GM18907 (cell line): ENCODE measurements around the gene PLSCR5.

Experiments used
- ATAC-seq: cut with Tn5 transposase; IDR thresholded peaks from one replicate; pipeline ENCODE4 v1.9.1; 2021; ENCODE audit warnings: mild to moderate bottlenecking, moderate library complexity; ENCODE audit not compliant: unreplicated experiment

Gene PLSCR5, protein sequence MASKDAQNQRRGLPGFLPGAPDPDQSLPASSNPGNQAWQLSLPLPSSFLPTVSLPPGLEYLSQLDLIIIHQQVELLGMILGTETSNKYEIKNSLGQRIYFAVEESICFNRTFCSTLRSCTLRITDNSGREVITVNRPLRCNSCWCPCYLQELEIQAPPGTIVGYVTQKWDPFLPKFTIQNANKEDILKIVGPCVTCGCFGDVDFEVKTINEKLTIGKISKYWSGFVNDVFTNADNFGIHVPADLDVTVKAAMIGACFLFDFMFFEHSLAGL

DNA sequence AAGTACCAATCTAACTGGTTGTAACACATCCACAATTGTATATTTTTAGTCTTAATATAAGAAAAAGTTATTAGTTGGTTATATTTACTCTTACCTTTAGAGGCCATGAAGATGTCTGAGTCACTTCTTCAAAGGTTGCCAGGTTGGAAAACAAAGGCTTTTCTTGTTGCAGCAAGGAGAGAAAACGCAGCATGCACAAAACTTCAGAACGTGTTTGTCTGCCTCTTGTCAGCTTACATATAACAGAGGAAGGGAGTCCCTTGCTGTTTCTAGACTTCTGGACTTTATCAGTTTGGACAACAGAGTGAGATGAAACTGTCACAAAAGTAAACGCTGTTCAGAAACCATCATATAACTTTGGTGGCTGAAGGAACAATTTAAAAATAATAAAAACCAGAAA is at the start of gene PLSCR5:
Gene PLSCR5, minus strand, starts transcription at position 241 of the 400 bp plus-strand sequence. Its CDS starts 134 bp downstream, at position 107.
- no peak for ATAC-seq

DNA sequence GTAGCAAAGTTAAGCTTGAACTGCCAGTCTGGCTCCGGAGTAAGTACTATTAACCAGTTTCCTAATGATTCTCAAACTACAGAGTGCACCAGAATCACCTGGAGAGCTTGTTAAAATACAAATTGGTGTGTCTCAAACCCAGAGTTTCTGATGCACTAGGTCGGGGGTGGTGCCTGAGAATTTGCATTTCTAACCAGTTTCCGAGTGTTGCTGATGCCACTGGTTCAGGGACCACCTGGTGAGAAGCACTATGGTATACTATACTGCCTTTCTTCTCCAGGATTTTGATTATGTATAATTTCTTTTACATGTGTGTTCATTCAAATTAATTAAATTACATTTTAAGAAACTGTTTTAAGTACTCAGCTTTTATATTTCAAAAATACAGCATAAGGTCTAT is 48.8 kb upstream of the PLSCR5 start:
- ATAC-seq = no peak

DNA sequence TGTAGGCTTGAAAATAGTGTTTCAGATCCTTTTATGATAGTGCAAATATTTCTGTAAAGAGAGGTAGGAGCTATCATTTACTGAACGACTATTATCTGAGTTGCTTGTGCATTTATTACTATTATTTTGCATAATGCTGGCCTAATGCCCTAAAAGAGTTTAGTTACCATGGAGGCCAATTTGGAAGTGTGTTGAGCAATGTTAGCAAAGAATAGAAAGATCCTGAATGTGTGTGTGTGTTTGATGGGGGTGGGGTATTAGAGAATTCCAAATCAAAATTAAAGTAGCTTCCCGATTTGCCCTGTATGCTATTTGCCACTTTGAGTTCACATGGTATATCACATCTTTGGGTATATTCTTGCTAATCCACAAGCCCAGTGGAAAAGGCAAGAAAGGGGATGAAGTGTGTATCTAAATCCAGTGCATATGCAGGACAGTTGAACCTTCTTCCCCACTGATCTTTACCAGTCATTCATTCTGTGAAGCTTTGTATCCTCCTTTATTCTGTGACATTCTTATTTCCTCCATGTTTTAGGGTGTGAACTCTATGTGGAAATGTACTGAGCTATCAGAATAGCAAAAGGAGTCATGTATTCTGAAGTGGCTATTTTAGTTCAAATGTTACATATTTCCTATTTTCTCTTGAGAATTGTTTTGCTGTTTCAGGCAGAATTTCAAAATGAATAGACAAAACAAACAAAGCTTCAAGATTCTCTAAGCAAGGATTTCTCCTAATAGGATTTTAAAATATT is 45.7 kb upstream of the PLSCR5 start:
- no peak for ATAC-seq

DNA sequence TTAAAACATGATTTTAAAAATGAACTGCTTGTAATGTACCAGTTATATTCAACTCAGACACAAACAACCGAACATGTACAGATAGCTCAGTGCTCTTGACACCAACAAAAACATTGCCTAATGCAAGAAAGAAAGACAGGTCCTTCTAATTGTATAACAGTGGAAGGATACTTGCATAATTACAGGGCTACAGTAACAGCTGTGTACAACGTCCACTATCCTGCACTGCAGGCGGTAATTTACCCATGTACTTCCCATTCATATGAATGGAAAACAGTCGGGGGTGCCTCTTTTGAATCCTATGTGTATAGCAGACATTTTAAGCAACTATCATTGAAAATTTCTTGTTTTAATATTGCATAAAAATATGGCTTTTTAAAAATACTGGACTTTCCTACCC is 41.1 kb upstream of the PLSCR5 start:
- no peak for ATAC-seq

DNA sequence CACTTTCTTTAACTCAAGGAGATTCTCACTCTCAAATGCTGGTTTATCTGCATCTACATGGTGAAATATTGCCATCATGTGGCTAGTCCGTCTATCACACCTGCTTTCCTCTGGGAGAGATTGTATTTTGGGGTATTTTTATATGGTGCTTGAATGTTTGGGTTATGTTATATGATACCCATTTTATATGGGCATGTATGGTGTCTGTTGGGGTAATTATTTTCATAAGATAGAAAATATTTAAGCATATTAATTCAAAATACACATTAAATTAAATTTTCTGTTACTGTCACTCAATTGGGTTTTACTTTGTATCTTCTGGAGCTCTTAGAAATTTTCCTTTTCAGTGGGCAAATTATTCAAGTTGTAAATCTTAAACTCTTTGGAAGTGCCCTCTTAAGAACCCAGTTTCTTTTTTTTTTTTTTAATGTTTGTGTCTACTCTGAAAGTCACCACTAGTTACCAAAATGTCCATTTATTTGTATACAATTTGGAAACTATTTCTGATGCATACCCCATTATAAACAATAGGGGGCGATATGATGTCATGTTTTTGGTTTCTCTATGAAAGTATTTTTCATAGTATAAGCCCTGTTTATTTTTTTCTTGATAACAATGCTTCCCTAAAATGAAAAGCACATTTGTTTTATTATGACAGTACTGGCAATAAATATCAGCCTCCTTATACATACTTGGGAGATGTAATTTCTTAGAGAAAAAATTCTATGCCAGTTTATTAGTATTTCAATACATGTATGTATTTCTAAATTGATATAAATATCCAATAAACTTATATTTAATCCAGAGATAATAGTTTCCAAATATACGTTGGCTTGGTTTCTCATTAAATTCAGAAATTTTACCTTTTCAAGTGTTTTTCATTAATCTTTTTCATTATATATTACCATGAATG is 36.1 kb upstream of the PLSCR5 start:
- peak; percentile 82 for ATAC-seq

DNA sequence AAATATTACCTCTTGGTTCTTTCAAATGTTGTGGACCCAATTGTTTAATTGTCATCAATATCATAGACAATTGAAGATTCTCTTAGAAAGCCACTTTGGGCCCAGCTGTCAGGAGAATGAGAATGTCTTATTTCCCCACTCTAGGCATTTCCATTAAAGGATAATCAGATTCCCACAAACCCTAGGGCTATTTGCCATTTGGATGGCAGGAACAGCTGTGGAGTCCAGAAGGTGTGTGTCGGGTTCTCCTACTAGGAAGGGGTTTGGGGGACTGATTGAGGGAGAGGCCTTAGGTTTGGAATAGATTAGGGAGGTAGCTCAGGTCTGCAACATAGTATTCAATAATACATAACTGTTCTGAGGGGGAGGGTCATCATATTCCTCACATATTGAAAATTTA is 35.2 kb upstream of the PLSCR5 start:
- ATAC-seq = no peak

DNA sequence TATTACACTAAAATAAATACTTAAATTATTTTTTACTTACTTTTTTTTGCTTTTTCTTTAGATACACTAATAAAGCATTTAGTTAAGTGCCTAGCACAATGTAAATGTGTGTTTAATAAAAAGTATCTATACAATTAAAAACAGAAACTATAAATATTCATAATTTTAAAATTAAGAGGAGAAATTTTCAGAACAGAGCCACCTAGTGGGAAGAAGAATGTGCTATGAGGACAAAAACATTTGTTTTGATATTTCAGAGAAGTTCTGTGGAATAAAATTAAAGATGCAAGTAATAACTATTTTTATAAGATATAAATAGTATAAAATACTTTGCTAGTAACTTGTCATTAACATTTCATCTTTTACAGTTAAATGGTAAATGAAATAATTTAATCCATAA is 33.6 kb upstream of the PLSCR5 start:
- no peak for ATAC-seq

DNA sequence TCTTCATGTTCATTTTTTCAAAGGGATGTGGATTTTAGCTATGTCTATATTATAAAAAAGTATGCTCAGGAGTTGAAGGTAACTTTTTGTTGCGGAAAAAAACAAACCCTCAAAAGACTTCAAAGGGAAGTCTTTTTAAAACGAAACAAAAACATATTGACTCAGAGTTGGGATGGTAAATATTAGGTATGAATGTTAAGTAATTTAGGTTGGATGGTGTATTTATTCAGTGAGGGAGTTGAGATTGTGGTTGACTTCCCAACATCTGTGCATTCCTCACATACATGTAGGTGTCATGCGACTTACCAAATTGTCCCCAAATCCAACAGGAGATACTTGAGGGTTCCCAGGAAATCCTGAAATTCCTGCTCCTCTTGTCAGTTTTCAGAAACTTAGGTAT is 32.7 kb upstream of the PLSCR5 start:
- ATAC-seq = no peak

DNA sequence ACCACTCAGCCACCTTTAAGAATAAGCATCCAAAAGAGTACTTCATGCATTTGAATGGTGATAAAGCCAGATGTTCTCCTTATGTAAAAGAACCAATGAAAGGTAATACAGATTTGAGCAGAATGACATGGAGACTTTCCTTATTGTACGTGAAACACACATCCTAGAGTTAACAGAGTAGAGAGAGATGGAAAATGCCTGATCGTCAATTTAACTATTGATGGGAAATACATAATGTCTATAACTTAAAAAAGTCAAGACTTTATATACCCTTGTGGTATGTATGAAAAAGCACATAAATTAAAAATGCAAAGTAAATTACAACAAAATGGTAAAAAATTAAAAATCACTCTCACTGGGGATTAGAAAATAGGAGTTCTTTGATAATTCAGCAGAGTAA is 31.7 kb upstream of the PLSCR5 start:
- ATAC-seq = no peak

DNA sequence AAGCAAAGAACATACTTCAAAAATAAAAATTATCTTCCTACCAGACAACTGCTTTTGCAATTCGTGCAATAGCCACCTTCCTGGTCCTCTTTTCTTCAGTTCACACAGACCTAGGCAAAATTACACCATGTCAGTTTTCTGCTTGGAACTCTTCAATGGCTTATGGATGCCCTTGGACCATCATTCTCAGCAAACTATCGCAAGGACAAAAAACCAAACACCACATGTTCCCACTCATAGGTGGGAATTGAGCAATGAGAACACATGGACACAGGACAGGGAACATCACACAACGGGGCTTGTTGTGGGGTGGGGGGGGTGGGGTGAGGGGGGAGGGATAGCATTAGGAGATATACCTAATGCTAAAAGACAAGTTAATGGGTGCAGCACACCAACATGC is 29.2 kb upstream of the PLSCR5 start:
- no peak for ATAC-seq

DNA sequence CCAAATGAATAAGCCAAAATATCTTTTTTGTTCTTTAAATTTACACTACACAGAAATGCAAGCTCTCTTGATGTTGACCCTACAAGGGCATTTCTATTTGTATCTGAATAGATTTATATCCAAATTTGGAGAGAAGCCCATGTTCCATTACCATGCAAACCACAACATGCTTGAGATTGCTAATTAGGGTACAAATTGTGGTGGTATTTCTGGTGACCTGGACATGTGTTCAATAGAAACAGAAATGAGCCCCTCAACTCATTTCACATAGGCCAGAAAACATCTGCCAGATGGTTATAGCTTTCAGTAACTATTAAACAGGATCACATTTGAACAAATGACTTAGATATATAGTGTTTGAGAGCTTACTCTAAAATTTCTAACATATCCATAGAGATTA is 23.5 kb upstream of the PLSCR5 start:
- no peak for ATAC-seq

DNA sequence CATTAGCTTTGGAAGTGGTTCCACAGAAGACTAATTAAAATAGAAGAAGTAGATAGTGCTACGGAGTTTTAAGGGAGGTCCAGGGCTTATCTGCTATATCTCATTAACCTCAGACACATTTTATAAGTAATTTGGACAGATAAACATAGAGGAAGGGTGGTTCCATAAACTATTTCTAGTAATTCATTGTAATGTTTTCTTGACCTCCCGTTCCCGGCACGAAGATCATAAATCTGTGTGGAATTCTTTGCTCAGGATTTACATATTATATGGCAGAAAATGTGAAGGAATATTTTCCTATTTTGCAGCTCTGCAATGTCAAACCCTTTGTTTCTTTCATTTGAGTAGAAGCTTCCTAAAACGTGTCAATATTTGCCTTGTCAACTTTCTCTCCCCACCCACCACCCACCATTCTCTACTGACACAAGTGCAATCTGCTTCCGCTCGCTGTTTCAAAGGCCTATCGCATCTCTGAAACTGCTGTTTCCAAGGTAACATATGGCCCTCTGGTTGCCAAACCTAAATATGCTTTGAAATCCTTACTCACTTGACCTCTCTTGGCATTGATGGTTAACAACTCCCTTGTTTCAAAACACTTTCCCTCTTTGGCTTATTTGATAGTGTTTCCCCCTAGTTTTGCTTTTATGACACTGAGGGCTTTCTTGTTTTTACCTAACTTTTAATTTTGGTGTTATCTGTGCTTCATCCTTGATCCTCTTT is 21.4 kb upstream of the PLSCR5 start:
- no peak for ATAC-seq

DNA sequence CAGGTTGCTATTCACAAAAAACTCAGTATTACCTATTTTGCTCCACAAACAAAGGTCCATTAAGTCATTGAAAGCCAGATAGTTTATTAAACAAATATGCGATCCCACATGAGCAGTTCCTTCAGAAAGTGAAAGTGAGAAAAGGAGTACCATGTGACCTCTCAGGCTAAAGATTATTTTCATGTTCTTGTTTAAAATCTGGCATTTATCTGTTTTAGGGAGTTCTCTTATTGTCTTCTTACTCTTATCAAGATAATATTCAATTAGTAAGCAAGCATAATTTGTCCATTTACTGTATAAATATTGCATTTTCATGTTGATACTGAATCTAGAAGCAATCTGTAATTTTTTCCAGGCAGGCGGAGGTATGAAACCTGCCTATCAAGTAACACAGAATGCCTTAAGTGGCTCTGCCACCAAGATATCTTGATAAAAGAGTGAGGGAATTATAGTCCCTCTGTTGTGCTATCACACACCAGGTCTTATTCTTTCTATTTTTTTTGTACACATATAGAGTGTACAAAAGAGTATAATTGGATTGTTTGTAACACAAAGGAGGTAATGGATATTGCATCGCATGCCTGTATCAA is 20.1 kb upstream of the PLSCR5 start:
- ATAC-seq = peak; percentile 73

DNA sequence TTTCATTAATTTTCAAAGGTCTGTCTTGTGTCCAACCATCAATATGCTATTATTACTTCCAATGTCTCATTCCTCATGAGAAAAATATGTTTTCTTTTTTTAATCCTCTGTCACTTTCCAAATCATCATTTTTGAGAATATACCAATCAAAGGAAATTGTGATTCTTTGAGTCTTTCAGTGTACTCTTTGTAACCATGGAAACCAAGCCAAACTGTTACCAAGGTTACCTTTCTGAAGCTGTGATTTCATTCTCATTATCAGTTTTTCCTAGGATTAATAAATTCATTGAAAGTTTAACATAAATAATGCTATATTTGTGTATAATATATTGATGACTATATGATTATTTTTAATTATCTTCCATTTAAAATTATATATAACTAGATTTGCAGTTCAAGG is 16.6 kb upstream of the PLSCR5 start:
- no peak for ATAC-seq

DNA sequence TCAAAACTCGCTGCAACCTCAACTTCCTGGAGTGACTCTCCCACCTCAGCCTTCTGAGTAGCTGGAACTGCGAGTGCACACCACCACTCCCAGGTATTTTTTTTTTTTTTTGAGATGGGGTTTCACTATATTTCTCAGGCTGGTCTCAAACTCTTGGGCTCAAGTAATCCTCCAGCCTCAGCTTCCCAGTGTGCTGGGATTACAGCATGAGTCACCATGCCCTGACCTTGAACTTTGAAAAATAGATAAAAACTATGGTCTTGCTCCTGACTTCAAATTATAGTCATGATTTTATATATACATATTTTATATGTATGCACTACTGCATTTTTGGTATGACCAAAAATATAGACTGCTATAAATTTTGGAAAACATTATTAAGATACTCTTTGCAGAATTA is 6.9 kb upstream of the PLSCR5 start:
- ATAC-seq = no peak

DNA sequence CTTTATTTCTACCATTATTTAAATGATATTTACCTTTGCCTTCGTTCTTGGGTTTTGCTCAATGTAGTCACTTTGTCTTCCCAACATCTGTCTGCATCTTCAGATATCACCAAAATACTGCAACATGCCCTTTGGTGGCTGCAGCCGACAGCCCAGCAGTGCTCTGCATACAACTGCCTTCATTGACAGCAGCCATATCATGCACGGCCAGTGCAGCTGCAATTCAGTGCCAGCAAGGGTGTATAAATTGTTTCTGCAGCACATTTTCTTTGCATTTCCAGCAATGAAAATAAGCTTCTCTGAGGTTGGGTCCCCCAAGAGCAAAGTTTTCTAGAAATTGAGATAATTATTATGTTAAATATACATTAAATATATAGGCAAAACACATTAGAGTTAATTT is 6.0 kb upstream of the PLSCR5 start:
- ATAC-seq = no peak

DNA sequence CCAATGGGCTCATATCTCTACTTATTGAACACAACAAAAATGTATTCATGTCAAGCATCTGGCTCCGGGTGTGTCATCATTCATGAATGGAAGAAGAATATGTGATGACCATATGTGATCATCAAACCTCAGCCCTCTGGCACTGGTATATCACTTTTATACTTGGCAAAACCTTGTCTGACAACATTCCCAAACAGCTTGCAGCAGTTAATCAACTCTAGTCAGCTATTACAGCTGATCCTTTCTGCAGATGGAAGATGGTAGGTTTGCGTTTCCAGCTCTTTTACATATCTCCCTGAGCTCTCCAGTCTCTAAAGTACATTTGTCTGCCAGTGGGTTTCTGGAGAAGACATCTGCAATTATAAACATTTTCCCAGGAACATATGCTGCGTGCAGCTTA is 6.6 kb downstream of the PLSCR5 start:
- no peak for ATAC-seq

DNA sequence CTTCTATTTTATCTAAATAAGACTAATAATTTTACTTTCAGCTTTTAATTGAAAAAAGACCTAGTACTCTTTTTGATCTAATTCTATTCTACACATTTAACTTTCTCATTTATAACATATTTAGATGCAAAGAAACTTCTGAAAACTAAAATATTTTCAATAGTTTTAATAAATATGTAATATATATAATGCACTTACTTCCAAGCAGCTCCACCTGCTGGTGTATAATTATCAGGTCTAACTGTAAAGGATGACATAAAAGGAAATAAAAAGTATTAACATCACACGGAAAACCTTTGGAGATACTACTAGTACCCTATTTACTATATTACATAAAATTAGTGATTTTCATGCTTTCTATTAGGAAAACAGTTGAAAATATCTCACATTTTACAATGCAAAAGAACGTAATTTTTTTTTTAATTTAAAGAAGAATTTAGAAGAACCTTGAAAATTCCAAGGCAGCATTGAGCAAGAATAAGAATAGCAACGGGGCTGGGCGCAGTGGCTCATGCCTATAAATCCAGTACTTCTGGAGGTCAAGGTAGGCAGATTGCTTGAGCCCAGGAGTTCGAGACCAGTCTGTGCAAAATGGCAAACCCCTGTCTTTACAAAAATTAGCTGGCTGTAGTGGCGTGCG is 10.2 kb downstream of the PLSCR5 start:
- no peak for ATAC-seq

DNA sequence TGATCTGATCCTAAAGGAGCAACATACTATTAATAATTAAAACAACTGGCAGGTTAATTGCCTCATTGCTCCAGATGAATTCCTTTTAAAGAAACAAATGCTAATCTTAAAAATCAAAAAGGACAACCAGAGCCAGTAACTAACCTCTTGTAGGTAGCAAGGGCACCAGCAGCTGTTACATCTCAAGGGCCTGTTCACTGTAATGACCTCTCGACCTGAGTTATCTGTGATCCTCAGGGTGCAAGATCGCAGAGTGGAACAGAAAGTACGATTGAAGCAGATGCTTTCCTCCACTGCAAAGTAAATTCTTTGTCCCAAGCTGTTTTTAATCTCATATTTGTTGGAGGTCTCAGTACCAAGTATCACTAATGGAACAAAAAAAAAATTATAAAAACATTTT is 11.4 kb downstream of the PLSCR5 start:
- ATAC-seq = no peak

DNA sequence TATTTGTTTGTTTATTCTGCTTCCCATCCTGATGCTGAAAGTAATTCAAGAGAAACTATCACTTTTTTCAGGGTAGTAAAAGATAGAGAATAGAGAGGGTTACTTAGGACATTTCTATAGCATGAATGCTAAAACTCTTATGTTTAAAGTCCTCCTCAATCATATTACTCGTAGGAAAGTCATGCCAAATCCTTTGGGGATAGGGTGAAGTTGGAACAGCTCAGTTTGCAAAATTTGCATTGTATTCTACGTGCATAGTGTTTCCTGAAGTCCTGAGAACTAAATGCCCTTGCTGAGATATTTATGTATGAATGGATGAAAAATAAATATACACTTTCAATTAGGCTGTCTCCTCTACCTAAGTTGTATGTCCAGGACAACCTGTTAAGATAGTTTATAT is 14.6 kb downstream of the PLSCR5 start:
- no peak for ATAC-seq
